HCT116 (cell line): Measurements from ENCODE around the gene TXNDC15. TPM values are rescaled to one million over a fixed set of nuclear protein-coding genes. Genes with fewer than 3 reads are reported as not detected.
"Not testable (repeated sequence)": the region's sequence is repeated elsewhere in the genome, so short reads cannot be mapped to it uniquely, and the experiment has no call there.

Experiments
- ATAC-seq: fragments of 200-7000 bp; cut with Tn5 transposase; 2 replicates; pipeline ENCODE4 v1.9.1; 2020; ENCODE audit warnings: mild to moderate bottlenecking, moderate library complexity
- BruUV-seq: library from RNA; stranded (reverse); fragments of 400-500 nt; replicated peaks from 2 replicates; lab custom pipeline; 2021; lab: Mats Ljungman, UMichigan
- CTCF ChIA-PET: fragments of 300-600 bp; sonication (Branson Sonifier 250); formaldehyde crosslinking; loops from one replicate; lab custom pipeline; 2021; ENCODE audit warnings: antibody characterized with exemption; lab: Charles Lee
- POLR2A ChIA-PET: fragments of 300-600, 350-600 bp; sonication (Branson Sonifier 250); formaldehyde crosslinking; loops from one replicate; lab custom pipeline; 2021; ENCODE audit warnings: antibody characterized with exemption; lab: Charles Lee
- RAD21 ChIA-PET, 2 experiments: fragments of 300-600 bp; sonication (Branson Sonifier 250); formaldehyde crosslinking; loops; one replicate each; lab custom pipeline; 2023; ENCODE audit warnings: low total read pairs in 2 of 2; ENCODE audit not compliant: uncharacterized antibody in 2 of 2, unreplicated experiment in 2 of 2, low non-redundant PET in 1 of 2; lab: Charles Lee
- DNase-seq: peaks from one replicate; pipeline ENCODE4 v3.0.0-alpha.2; 2010; ENCODE audit warnings: low read depth, low spot score
- H2AFZ ChIP-seq: fragments of 200-600 bp; shearing (Covaris generic), sonication (generic); 2 replicates; pipeline ENCODE4 v1.6.1; 2017; ENCODE audit warnings: low read depth, mixed run types, mixed read lengths, antibody characterized with exemption, low read length; ENCODE audit not compliant: poor library complexity, severe bottlenecking
- H3K27ac ChIP-seq: 2 replicates; pipeline ENCODE4 v1.5.1; 2012; ENCODE audit warnings: low read depth, low read length
- H3K27me3 ChIP-seq: fragments of 200-600 bp; sonication (generic); 2 replicates; pipeline ENCODE4 v1.6.1; 2016; ENCODE audit warnings: mixed run types, low read length, mixed read lengths; ENCODE audit not compliant: insufficient read depth
- H3K36me3 ChIP-seq, 2 experiments: fragments of 200-500 bp in 1 of 2; fragments of 200-600 bp in 1 of 2; sonication (Bioruptor generic) in 1 of 2; sonication (generic) in 1 of 2; 2 replicates each; pipeline versions ENCODE4 v1.5.1 to v1.6.1; 2014 to 2016; ENCODE audit warnings: low read length in 2 of 2, inconsistent platforms in 1 of 2, mixed read lengths in 1 of 2, mixed run types in 1 of 2; ENCODE audit not compliant: insufficient read depth in 2 of 2, control insufficient read depth in 1 of 2
- H3K4me1 ChIP-seq, 2 experiments: fragments of 200-600 bp in 1 of 2; sonication (generic) in 1 of 2; 2 replicates each; pipeline versions ENCODE4 v1.5.1 to v1.6.1; 2012 to 2017; ENCODE audit warnings: low read length in 2 of 2, inconsistent platforms in 1 of 2, mild to moderate bottlenecking in 1 of 2, mixed read lengths in 1 of 2, mixed run types in 1 of 2, moderate library complexity in 1 of 2; ENCODE audit not compliant: insufficient read depth in 2 of 2, control insufficient read depth in 1 of 2
- H3K4me2 ChIP-seq: fragments of 200-600 bp; sonication (generic); 2 replicates; pipeline ENCODE4 v1.6.1; 2017; ENCODE audit warnings: mixed run types, low read length, mixed read lengths
- H3K4me3 ChIP-seq, 2 experiments: fragments of 200-600 bp in 1 of 2; sonication (generic) in 1 of 2; replicated peaks in 1 of 2; 2 replicates each; pipeline ENCODE4 v1.5.1; 2011 to 2016; ENCODE audit warnings: low read length in 2 of 2, control low read depth in 1 of 2, low read depth in 1 of 2, mild to moderate bottlenecking in 1 of 2, mixed read lengths in 1 of 2, mixed run types in 1 of 2
- H3K79me2 ChIP-seq: fragments of 200-600 bp; sonication (generic); 2 replicates; pipeline ENCODE4 v1.6.1; 2017; ENCODE audit warnings: mild to moderate bottlenecking, mixed run types, low read length, moderate library complexity, mixed read lengths; ENCODE audit not compliant: insufficient read depth
- H3K9ac ChIP-seq: fragments of 200-600 bp; sonication (generic); 2 replicates; pipeline ENCODE4 v1.6.1; 2016; ENCODE audit warnings: low read length, mixed read lengths
- H3K9me2 ChIP-seq: fragments of 200-600 bp; sonication (generic), shearing (Covaris generic); 2 replicates; pipeline ENCODE4 v1.6.1; 2017; ENCODE audit warnings: mixed run types, mild to moderate bottlenecking, moderate library complexity; ENCODE audit not compliant: insufficient read depth
- H3K9me3 ChIP-seq, 2 experiments: fragments of 200-500 bp in 1 of 2; fragments of 200-600 bp in 1 of 2; sonication (Bioruptor generic) in 1 of 2; sonication (generic) in 1 of 2; 2 replicates each; pipeline ENCODE4 v1.6.1; 2014 to 2017; ENCODE audit warnings: low read length in 2 of 2, mixed read lengths in 2 of 2, inconsistent platforms in 1 of 2, low read depth in 1 of 2, mild to moderate bottlenecking in 1 of 2, mixed run types in 1 of 2, moderate library complexity in 1 of 2; ENCODE audit not compliant: control insufficient read depth in 1 of 2, insufficient read depth in 1 of 2
- H4K20me1 ChIP-seq: fragments of 200-600 bp; sonication (generic), shearing (Covaris generic); 2 replicates; pipeline ENCODE4 v1.6.1; 2017; ENCODE audit warnings: mixed run types, mild to moderate bottlenecking, moderate library complexity; ENCODE audit not compliant: insufficient read depth
- CBX3 ChIP-seq: IDR thresholded peaks from 2 replicates; pipeline ENCODE4 v1.6.1; 2012; ENCODE audit warnings: low read depth
- EGR1 ChIP-seq: IDR thresholded peaks from 2 replicates; pipeline ENCODE4 v1.6.1; 2012; ENCODE audit warnings: low read depth
- EZH2 ChIP-seq: fragments of 200-600 bp; sonication (generic); IDR thresholded peaks from 2 replicates; pipeline ENCODE4 v1.6.1; 2017; ENCODE audit warnings: antibody characterized with exemption, mixed run types
- MAX ChIP-seq: IDR thresholded peaks from 2 replicates; pipeline ENCODE4 v1.6.1; 2012
- SIN3A ChIP-seq: IDR thresholded peaks from 2 replicates; pipeline ENCODE4 v1.6.1; 2012; ENCODE audit warnings: low read depth
- SP1 ChIP-seq: IDR thresholded peaks from 2 replicates; pipeline ENCODE4 v1.6.1; 2012; ENCODE audit warnings: low read depth
- TCF7L2 ChIP-seq: IDR thresholded peaks from 2 replicates; pipeline ENCODE4 v1.7.0; 2011; ENCODE audit warnings: borderline replicate concordance, inconsistent platforms; ENCODE audit not compliant: insufficient read depth, insufficient read length; ENCODE audit errors: extremely low read depth
- ZBTB33 ChIP-seq: IDR thresholded peaks from 2 replicates; pipeline ENCODE4 v1.6.1; 2011; ENCODE audit warnings: mild to moderate bottlenecking, low read length, moderate library complexity; ENCODE audit not compliant: insufficient replicate concordance; ENCODE audit errors: extremely low read depth
- ZFX ChIP-seq: fragments of 450-650 bp; IDR thresholded peaks from 2 replicates; pipeline ENCODE4 v1.6.1; 2017
- intact Hi-C: fragments of 100-400 bp; cut with micrococcal nuclease; formaldehyde crosslinking; loops from 2 replicates; pipeline ENCODE4 v1.10.0; 2022
- total RNA-seq: library from RNA; stranded (reverse); gene quantifications from one replicate; pipeline ENCODE4 v1.2.1, GENCODE V29; 2021; ENCODE audit not compliant: unreplicated experiment
- TF ChIP-seq, protein P1 (sequence below): IDR thresholded peaks from 2 replicates; pipeline ENCODE4 v1.6.1; 2012; ENCODE audit warnings: low read depth

TXNDC15 gene
- total RNA-seq, 1 experiment from 2014 or later: 17.8 TPM

- no TSS peak for BruUV-seq
- ChIA-PET POLR2A (no interaction called here), CTCF (no interaction called here), RAD21 (no interaction called here)
- no peaks in the 10 kb centered on the region for H3K9me3 ChIP-seq
- H3K4me2 ChIP-seq: no peak overlapping the region
- peaks cover 11 to 34% of the 10 kb centered on the region in 2 experiments for H3K36me3 ChIP-seq
- H3K27me3 ChIP-seq: no peaks in the 10 kb centered on the region
- H3K79me2 ChIP-seq: no peaks in the 10 kb centered on the region
- no peak for ATAC-seq
- H4K20me1 ChIP-seq: no peaks in the 10 kb centered on the region
- TF ChIP-seq EZH2 (no peak), MAX (no peak), CBX3 (no peak), SP1 (no peak), ZFX (no peak), SIN3A (no peak), EGR1 (no peak), TCF7L2 (no peak), ZBTB33 (no peak)
- TF ChIP-seq, protein P1, sequence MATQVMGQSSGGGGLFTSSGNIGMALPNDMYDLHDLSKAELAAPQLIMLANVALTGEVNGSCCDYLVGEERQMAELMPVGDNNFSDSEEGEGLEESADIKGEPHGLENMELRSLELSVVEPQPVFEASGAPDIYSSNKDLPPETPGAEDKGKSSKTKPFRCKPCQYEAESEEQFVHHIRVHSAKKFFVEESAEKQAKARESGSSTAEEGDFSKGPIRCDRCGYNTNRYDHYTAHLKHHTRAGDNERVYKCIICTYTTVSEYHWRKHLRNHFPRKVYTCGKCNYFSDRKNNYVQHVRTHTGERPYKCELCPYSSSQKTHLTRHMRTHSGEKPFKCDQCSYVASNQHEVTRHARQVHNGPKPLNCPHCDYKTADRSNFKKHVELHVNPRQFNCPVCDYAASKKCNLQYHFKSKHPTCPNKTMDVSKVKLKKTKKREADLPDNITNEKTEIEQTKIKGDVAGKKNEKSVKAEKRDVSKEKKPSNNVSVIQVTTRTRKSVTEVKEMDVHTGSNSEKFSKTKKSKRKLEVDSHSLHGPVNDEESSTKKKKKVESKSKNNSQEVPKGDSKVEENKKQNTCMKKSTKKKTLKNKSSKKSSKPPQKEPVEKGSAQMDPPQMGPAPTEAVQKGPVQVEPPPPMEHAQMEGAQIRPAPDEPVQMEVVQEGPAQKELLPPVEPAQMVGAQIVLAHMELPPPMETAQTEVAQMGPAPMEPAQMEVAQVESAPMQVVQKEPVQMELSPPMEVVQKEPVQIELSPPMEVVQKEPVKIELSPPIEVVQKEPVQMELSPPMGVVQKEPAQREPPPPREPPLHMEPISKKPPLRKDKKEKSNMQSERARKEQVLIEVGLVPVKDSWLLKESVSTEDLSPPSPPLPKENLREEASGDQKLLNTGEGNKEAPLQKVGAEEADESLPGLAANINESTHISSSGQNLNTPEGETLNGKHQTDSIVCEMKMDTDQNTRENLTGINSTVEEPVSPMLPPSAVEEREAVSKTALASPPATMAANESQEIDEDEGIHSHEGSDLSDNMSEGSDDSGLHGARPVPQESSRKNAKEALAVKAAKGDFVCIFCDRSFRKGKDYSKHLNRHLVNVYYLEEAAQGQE: no peak
- H3K9me2 ChIP-seq: no peaks in the 10 kb centered on the region
- H3K4me1 ChIP-seq: no peaks in the 10 kb centered on the region; a peak in 1 of 4 replicates
- H2AFZ ChIP-seq: no peak overlapping the region
- H3K9ac ChIP-seq: no peak overlapping the region
- intact Hi-C loops: no loop called here
- DNase-seq: no peak
- H3K4me3 ChIP-seq: no peak overlapping the region
- no peak overlapping the region for H3K27ac ChIP-seq
These were observed 36.5 kb upstream of the TXNDC15 start for GRCh38 chr5:134837530-134838181.

GRCh38 chr5:134838361-134838760 lies 35.8 kb upstream of the TXNDC15 start:
- intact Hi-C loops, H2AFZ ChIP-seq, CTCF ChIA-PET, H3K4me1 ChIP-seq, H3K27ac ChIP-seq, H3K9me2 ChIP-seq, H3K4me3 ChIP-seq, H3K79me2 ChIP-seq, POLR2A ChIA-PET, ATAC-seq, H4K20me1 ChIP-seq, H3K4me2 ChIP-seq, BruUV-seq, RAD21 ChIA-PET, H3K9me3 ChIP-seq, H3K27me3 ChIP-seq, DNase-seq, H3K9ac ChIP-seq: not testable (repeated sequence)
- H3K36me3 ChIP-seq: peaks cover 11 to 30% of the 10 kb centered on the region in 2 experiments
